Activated T-cell treated with anti-CD3 and anti-CD28 coated beads, Interleukin-2, amount 50 U/mL, for 24 hours (primary cell): Measurements from ENCODE around the gene HPN.
"Not testable (repeated sequence)": the region's sequence is repeated elsewhere in the genome, so short reads cannot be mapped to it uniquely, and the experiment has no call there.

Experiments
- DNase-seq: peaks from one replicate; pipeline ENCODE4 v3.0.0-alpha.2; 2020
- H3K27ac Mint-ChIP-seq: 2 replicates; pipeline ENCODE4 v1.8.0; 2020; ENCODE audit warnings: mild to moderate bottlenecking, mixed read lengths
- H3K27me3 Mint-ChIP-seq: 2 replicates; pipeline ENCODE4 v1.8.0; 2020; ENCODE audit warnings: mixed read lengths
- H3K36me3 Mint-ChIP-seq: 2 replicates; pipeline ENCODE4 v1.8.0; 2020; ENCODE audit warnings: low read depth, mixed read lengths
- H3K4me1 Mint-ChIP-seq: 2 replicates; pipeline ENCODE4 v1.8.0; 2020; ENCODE audit warnings: low read depth, mixed read lengths
- H3K4me3 Mint-ChIP-seq: 2 replicates; pipeline ENCODE4 v1.8.0; 2020; ENCODE audit warnings: mild to moderate bottlenecking, moderate library complexity, mixed read lengths
- H3K9me3 Mint-ChIP-seq: 2 replicates; pipeline ENCODE4 v1.8.0; 2020; ENCODE audit warnings: mixed read lengths

Gene HPN

GRCh38 chr19:35041548-35042055, at the start of gene HPN:
Gene HPN (plus strand): TSS chr19:35041721. CDS start chr19:35042507, 786 bp downstream.
- Mint-ChIP-seq H3K27ac (peak within 1 kb of the TSS; percentile 59), H3K4me3 (peak within 1 kb of the TSS; percentile 42), H3K9me3 (no peaks in the 10 kb centered on the region), H3K27me3 (peaks cover 9% of the 10 kb centered on the region), H3K36me3 (no peaks in the 10 kb centered on the region), H3K4me1 (peaks cover 30% of the 10 kb centered on the region)
- no peak for DNase-seq

GRCh38 chr19:34992582-34992981, 48.9 kb upstream of the HPN start:
- DNase-seq, H3K36me3 Mint-ChIP-seq, H3K27me3 Mint-ChIP-seq, H3K9me3 Mint-ChIP-seq: not testable (repeated sequence)
- peak overlapping the region; percentile 15 for H3K4me3 Mint-ChIP-seq
- H3K4me1 Mint-ChIP-seq: peaks cover 90% of the 10 kb centered on the region
- peak overlapping the region; percentile 92 for H3K27ac Mint-ChIP-seq

GRCh38 chr19:34994286-34994642, 47.3 kb upstream of the HPN start:
- Mint-ChIP-seq H3K9me3 (peaks cover 7% of the 10 kb centered on the region), H3K27ac (no peak overlapping the region), H3K27me3 (no peaks in the 10 kb centered on the region), H3K4me1 (peaks cover 88% of the 10 kb centered on the region), H3K4me3 (no peak overlapping the region), H3K36me3 (peaks cover 7% of the 10 kb centered on the region)
- DNase-seq: no peak

- peaks cover 7% of the 10 kb centered on the region for H3K9me3 Mint-ChIP-seq
- H3K27me3 Mint-ChIP-seq: no peaks in the 10 kb centered on the region
- H3K4me1 Mint-ChIP-seq: peaks cover 85% of the 10 kb centered on the region
- peak overlapping the region; percentile 44 for H3K27ac Mint-ChIP-seq
- peaks cover 7% of the 10 kb centered on the region for H3K36me3 Mint-ChIP-seq
- DNase-seq: no peak
- H3K4me3 Mint-ChIP-seq: no peak overlapping the region
Observed at GRCh38 chr19:34994643-34995541, 46.6 kb upstream of the HPN start.

- peaks cover 7% of the 10 kb centered on the region for H3K36me3 Mint-ChIP-seq
- H3K27me3 Mint-ChIP-seq: no peaks in the 10 kb centered on the region
- no peak overlapping the region for H3K27ac Mint-ChIP-seq
- DNase-seq: no peak
- peaks cover 7% of the 10 kb centered on the region for H3K9me3 Mint-ChIP-seq
- H3K4me1 Mint-ChIP-seq: peaks cover 79% of the 10 kb centered on the region
- H3K4me3 Mint-ChIP-seq: no peak overlapping the region
Observed at GRCh38 chr19:34995551-34995950, 46.0 kb upstream of the HPN start.

- Mint-ChIP-seq H3K4me1 (peaks cover 67% of the 10 kb centered on the region), H3K4me3 (peak overlapping the region; percentile 45), H3K27ac (peak overlapping the region; percentile 92), H3K36me3 (peaks cover 15% of the 10 kb centered on the region), H3K27me3 (no peaks in the 10 kb centered on the region), H3K9me3 (no peaks in the 10 kb centered on the region)
- DNase-seq: no peak
Observed at GRCh38 chr19:34997071-34997617, 44.4 kb upstream of the HPN start.

GRCh38 chr19:34998224-34998623, 43.3 kb upstream of the HPN start:
- not testable (repeated sequence) for DNase-seq
- Mint-ChIP-seq H3K4me3 (peak overlapping the region; percentile 45), H3K4me1 (peaks cover 69% of the 10 kb centered on the region)

GRCh38 chr19:34998777-34999497, 42.6 kb upstream of the HPN start:
- H3K27me3 Mint-ChIP-seq: no peaks in the 10 kb centered on the region
- H3K9me3 Mint-ChIP-seq: no peaks in the 10 kb centered on the region
- peak overlapping the region; percentile 97 for H3K4me3 Mint-ChIP-seq
- H3K36me3 Mint-ChIP-seq: peaks cover 33% of the 10 kb centered on the region
- H3K4me1 Mint-ChIP-seq: peaks cover 73% of the 10 kb centered on the region
- peak overlapping the region; percentile 95 for H3K27ac Mint-ChIP-seq
- DNase-seq: no peak

More at GRCh38 chr19:34998224-34998623, 43.3 kb upstream of the HPN start:
- H3K27me3 Mint-ChIP-seq, H3K9me3 Mint-ChIP-seq: not testable (repeated sequence)
- Mint-ChIP-seq H3K27ac (peak overlapping the region; percentile 92), H3K36me3 (peaks cover 26% of the 10 kb centered on the region)

- no peaks in the 10 kb centered on the region for H3K9me3 Mint-ChIP-seq
- no peaks in the 10 kb centered on the region for H3K27me3 Mint-ChIP-seq
- H3K4me1 Mint-ChIP-seq: peaks cover 73% of the 10 kb centered on the region
- peak; percentile 87 for DNase-seq
- peak within 1 kb of the TSS; percentile 96 for H3K27ac Mint-ChIP-seq
- peaks cover 41% of the 10 kb centered on the region for H3K36me3 Mint-ChIP-seq
- H3K4me3 Mint-ChIP-seq: peak within 1 kb of the TSS; percentile 97
Observed at GRCh38 chr19:34999498-35000337, 41.8 kb upstream of the HPN start, which contains the start of gene GRAMD1A. Gene GRAMD1A (plus strand): TSS chr19:35000323. CDS start chr19:35000479, 156 bp downstream.

GRCh38 chr19:35000338-35000646, 41.2 kb upstream of the HPN start:
- H3K4me3 Mint-ChIP-seq: peak overlapping the region; percentile 97
- peaks cover 71% of the 10 kb centered on the region for H3K4me1 Mint-ChIP-seq
- no peaks in the 10 kb centered on the region for H3K27me3 Mint-ChIP-seq
- no peaks in the 10 kb centered on the region for H3K9me3 Mint-ChIP-seq
- no peak overlapping the region for H3K27ac Mint-ChIP-seq
- H3K36me3 Mint-ChIP-seq: peaks cover 44% of the 10 kb centered on the region
- DNase-seq: no peak

- peaks cover 49% of the 10 kb centered on the region for H3K36me3 Mint-ChIP-seq
Observed at GRCh38 chr19:35000647-35001501, 40.6 kb upstream of the HPN start.

GRCh38 chr19:35002037-35002535, 39.4 kb upstream of the HPN start:
- H3K4me3 Mint-ChIP-seq: peak overlapping the region; percentile 97
- H3K27me3 Mint-ChIP-seq: no peaks in the 10 kb centered on the region
- H3K27ac Mint-ChIP-seq: peak overlapping the region; percentile 96
- peaks cover 68% of the 10 kb centered on the region for H3K4me1 Mint-ChIP-seq
- no peak for DNase-seq
- peaks cover 62% of the 10 kb centered on the region for H3K36me3 Mint-ChIP-seq
- no peaks in the 10 kb centered on the region for H3K9me3 Mint-ChIP-seq

More at GRCh38 chr19:35000647-35001501, 40.6 kb upstream of the HPN start:
- Mint-ChIP-seq H3K4me1 (peaks cover 71% of the 10 kb centered on the region), H3K9me3 (no peaks in the 10 kb centered on the region), H3K27me3 (no peaks in the 10 kb centered on the region), H3K4me3 (peak overlapping the region; percentile 97), H3K27ac (peak overlapping the region; percentile 96)
- DNase-seq: peak; percentile 76
